Germinal center (tissue), 1 donor: ENCODE measurements around the gene POMP.
"Not testable (repeated sequence)": the region's sequence is repeated elsewhere in the genome, so short reads cannot be mapped to it uniquely, and the experiment has no call there.

Experiments
- DNase-seq: peaks from one replicate; pipeline ENCODE4 v3.0.0; 2012; ENCODE audit warnings: mixed read lengths, low spot score

POMP gene

DNA sequence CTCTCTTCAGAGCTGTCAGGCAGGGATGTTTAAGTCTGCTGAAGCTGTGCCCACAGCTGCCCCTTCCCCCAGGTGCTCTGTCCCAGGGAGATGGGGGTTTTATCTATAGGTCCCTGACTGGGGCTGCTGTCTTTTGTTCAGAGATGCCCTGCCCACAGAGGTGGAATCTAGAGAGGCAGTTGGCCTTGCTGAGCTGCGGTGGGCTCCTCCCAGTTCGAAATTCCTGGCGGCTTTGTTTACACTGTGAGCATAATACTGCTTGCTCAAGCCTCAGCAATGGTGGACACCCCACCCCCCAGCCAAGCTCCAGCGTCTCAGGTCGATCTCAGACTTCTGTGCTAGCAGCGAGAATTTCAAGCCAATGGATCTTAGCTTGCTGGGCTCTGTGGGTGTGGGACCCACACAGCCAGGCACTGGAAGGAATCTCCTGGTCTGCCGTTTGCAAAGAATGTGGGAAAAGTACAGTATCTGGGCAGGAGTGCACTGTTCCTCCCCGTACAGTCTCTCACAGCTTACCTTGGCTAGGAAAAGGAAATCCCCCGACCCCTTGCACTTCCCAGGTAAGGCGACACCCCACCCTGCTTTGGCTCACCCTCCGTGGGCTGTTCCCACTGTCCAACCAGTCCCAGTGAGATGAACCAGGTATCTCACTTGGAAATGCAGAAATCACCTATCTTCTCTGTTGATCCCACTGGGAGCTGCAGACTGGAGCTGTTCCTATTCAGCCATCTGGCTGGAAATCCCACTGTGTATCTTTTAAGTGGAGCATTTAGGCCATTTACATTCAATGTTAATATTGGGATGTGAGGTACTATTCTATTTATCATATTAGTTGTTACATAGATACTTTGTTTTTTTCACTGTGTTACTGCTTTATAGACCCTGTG is 34.9 kb downstream of the POMP start:
- not testable (repeated sequence) for DNase-seq

DNA sequence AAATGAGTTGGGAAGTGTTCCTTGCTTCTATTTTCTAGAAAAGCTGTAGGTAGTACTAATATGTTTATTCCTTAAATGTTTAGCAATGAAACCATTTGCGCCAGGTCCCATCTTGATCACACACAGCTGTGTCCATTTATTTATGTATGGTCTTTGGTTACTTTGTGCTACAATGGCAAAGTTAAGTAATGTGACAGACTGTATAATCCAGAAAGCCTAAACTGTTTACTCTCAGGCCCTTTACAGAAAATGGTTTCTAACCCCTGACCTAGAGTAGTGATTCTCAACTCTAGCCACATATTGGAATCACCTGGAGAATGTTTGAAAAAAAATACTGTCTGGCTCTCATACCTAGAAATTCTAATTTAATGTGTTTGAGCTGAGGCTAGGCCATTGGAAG is 38.5 kb downstream of the POMP start:
- DNase-seq = no peak

DNA sequence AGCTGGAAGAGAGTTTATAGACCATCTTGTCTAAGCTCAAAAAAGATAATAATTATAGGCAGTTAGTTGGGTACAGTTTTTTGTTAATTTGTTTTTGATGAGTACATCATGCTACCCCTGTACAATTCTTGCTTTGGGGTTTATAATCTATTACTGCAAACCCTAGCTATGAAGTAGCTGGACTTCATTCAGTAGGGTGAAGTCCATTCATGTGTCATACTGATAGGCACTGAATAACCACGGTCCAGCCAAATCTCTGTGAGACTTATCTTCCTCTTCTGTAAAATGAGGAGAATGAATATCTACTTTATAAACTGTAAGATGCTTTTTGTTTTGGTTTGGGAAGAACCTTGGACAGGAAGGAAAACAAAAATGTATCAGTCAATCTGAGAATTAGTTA is 40.3 kb downstream of the POMP start:
- DNase-seq = no peak

DNA sequence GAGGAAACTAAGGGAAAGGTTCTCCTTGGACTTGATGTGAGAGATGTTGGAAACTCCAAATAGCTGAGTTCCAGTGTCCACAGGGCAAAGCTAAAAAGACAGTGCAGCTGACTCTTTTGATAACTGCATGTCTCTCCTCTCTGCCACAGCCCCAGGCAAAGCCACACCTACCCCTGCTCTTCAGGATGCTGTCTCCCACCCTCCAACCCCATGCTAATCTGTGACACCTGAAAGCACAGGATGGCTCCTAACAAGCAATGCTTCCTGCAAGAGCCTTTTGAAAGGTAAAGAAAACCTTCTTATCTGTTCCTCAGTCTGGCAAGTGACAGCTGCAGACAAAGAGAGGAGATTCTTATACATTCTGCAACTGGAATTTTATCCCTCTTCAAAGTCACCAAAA is 45.4 kb downstream of the POMP start:
- DNase-seq = no peak

DNA sequence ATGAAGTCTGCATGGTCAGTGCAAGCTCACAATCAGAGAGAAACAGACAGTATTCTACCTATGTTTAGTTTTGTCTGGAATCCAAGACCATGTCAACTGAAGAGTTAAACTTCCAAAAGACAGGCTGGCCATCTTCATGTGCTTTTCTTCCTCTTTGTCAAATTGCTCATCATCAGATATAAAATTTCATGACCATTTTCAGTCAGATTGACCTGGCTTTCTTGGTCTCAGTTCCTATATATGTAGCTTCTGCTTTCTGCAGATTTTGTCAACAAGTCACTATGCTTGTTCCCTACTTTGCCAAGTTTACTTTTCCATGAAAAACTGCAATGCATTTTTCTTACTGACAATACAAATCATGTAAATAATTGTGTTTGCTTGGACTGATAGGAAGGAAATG is 46.0 kb downstream of the POMP start:
- no peak for DNase-seq

DNA sequence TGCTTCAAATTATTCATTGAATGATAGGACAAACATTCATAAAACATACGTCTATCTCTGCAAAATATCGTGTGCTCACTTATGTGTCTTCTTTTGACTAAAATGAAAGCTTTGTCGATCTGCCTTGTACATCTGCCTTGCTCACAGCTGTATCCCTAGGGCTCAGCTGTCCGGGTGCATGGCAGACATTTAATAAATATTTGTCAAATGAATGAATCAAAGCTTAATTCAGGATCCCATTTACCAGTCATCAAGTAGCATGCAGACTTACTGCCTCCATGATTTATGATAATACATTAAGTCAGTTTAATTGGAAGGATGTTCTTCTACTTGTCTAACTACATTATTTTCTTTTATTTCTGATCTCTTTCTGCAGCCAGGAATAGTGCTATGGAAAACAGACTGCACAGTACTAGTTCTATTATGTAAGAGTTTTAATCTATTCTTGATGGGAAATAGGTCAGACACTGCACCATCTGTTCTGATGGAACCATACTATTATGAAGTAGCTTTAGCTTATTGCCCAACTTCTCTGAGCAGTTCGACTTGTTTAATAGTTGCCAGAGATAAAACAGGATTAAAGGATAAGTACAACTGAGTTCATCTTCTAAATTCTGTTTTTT is 46.6 kb downstream of the POMP start:
- no peak for DNase-seq

DNA sequence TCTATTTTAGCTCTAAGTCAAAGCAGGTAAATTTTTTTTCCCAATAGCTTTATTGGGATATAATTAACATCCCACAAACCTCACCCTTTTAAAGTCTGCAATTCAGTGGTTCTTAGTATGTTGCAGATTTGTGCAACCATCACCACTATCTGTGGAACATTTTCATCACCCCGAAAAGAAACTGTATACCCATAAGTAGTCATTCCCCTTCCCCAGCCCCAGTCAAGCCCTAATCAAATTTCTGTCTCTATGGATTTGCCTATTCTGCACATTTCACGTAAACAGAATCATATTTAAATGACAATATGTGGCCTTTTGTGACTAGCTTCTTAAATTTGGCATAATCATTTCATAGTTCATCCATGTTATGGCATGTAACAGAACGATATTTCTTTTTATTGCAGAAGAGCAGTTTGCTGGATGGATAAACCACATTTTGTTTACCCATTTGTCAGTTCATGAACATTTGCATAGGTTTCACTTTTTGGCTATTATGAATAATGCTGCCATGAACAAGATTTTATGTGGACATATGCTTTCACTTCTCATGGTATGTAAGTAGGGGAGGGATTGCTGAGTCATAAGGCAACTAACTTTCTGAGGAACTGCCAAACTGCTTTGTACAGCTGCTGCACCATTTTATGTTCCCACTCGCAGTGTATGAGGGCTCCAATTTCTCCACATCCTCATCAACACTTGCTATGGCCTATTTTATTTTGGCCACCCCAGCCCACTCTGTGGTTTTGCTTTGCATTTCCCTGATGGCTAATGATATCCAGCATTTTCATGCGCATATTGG is 48.9 kb downstream of the POMP start:
- DNase-seq = peak; percentile 42

DNA sequence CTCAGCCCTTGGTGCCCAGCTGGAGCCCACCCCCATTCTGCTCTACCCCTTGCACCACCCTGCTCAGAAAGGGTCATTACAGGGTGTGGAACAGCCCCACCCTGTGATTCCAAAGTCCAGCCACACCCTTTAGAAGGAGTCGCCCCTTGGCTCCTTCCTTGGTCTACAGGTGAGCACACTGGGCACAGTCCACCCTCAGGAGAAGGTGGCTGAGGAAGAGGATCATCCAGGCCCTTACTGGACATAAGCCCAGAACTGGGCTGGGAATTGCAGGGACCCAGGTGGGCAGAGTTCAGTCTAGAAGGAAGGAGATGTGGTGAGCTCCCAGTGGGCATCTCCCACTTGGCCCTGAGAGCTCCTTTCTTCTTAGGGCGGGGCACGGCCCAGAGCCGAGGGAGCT is 51.2 kb downstream of the POMP start:
- DNase-seq = no peak

DNA sequence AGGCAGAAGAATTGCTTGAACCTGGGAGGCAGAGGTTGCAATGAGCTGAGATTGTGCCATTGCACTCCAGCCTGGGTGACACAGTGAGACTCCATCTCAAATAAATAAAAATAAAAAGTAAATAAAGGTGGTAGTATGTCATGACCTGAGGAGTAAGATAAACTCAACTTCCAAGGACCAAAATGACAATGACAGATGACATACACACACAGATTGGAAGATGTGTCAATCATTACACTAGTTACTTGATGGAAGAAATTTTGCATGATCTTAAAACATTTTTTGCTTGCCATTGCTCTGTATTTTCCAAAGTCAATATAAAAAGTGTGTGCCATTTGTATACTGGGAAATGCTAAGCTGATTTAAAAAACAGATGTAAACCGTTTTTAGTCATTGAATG is 55.7 kb downstream of the POMP start:
- no peak for DNase-seq

DNA sequence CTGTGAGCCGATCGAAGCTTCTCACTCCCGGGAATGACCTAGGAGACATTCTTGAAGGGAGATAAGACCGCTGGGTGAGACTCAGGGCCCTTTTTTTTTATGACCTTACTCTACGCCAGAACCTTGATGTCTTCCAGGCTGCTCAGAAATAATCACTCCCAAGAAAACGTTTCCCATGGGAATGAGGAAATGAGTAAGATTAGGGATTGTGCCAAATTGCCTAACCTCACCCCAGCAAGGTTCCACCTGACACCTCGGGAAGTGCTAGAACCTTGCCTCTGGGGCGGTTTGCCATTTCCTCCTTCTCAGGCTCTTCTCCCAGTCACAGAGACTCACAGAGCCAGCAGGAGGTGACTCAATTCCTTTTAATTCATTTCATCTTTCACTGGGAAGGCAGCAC is 57.6 kb downstream of the POMP start:
- no peak for DNase-seq

DNA sequence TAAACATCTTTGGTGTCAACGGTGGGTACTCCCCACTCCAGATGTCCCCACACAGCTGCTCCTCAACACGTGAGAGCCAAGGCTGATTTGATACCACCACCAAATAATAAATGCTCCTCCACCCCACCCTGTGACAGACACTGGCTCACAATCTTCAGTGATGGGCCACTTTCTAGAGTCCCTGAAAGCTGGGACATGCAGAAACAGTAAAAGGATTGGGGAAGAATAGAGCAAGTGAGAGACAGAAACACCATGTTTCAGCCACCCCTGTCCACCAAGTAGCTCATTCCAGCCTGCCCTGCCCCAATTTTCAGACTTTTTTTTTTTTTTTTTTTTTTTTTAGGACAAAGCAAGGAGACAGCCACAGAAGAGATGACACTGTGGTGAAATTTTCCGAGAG is 58.2 kb downstream of the POMP start:
- DNase-seq = no peak

DNA sequence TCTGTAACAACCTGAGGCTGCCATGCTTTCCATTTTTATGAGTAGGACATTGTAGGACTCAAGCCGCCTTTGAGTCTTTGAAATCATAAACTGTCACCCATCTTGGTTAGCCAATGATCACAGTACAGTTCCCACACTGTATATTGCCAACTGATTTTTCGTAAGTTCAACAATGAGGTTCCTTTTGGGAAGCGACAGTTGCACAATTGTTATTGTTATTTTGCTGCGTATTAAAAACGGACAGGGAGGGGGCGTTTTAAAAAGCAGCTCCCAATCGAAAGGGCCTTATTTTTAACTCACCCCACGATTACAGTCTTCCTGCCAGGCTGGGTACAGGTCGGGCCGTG is 59.2 kb downstream of the POMP start:
- DNase-seq = peak; percentile 50

DNA sequence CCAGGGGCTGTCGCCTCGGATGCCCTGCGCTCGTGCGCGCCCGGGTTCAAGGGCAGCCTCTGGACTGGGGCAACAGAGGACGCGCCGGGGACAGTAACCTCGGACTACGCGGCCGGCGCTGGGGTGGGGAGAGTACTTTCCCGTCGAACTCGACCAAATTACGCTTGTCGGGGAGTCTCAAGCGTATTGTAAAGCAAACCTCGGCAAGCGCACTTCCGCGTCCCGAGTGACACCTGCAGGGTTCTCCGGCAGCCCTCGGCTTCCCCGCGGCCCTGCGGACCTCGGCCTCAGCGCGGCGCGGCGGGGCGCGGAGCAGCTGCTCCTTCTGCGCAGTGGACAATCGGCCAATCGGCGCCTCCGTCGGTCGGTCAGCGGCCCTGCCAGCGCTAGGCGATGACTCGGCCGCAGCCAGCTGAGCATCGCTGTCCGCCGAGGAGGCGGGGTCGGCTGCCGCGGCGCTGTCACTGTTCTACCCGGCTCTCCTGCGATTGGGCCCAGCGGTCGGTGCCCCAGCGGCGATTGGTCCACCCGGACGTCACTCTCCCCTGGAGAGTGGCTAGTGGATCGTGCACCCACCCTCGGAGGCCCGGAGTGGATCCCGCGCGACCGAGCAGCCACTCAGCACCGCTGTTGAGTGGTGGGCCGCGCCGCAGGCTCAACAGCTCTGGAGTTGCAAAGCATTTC is 59.8 kb downstream of the POMP start, which contains the start of gene SLC46A3:
Gene SLC46A3 (minus strand): TSS at position 428 of the 684 bp plus-strand sequence. CDS start 972 bp downstream, outside the sequence.
- DNase-seq = peak; percentile 99

DNA sequence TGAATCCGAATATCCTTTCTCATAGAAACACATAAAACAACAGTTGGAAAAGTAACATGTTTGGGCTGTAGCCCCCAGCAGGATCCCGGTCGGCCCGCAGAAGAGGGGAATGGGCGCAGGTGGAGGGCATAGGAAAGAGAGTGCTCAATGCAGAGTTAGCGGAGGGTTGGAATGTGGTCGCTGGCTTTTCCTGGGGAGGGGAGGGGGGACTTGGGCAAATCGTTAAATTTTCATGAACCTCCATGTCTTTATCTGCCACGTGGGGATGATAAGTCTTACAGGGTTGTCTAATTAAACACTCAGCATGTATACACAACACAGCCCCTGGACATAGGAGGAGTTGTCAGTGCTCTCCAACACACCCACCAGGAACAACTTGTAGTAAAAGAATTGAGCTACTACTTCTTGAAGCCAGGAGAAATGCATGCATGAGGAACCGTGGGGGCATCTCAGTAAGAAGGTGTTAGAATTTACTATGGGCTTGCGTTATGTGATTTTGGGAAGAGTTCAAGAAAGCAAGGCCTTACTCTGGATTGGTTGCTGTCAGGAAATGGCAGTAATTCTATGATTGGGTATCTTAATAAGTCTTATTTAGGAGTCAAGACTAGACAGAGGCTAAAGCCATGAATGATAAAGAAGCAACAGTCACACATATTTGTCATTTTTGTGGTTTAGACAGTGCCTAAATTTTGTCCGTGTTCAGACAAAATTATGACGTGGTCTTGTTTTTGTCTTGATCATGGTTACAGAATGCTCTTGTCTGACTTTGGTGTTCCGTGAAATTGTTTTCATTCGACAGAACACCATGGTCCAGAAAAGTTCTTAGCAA is 60.5 kb downstream of the POMP start:
- DNase-seq = no peak

DNA sequence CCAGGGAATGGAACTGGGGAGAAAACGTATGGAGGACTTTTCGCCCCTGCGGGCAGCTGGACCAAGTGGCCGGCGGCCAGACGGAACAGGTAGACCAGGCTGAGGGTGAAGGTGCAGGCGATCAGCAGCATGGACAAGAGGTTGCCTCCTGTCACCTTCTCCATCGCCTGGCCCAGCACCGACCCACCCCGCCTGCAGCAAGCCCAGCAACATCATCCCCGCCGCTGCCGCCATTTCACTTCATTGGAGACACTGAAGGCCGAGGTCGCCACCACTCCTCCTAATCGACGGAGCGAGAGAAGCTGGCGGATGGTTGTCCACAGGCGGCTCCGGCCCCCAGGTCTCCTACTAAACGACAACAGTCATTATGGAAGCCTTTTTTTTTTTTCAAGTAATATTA is 64.9 kb downstream of the POMP start:
- DNase-seq = no peak

DNA sequence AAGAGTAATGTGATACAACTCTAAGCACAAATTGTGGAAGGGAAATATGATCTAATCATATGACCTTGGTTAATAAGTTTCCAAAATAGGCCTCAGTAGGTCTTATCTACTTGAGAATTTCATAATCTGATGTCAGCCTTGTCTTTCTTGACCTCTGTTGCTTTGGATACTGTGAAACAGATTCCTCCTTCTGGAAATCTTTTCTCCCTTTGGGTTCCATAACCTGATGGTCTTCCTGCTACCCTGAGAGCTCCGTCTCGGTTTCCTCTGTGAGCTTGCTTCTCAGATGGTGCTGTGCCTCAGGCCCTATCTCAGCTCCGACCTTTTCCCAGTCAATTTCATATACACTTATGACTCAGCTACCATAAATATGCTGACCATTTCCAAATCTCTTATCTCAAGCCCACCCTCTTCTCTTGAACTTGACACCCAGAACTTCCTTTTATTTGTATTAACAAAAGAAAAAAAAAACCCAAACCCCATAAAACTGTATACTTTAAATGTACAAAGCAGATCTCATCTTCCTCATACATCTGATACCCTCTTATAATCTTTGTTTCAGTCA is 66.2 kb downstream of the POMP start:
- DNase-seq = no peak
